Measurements from ENCODE around the gene AFTPH. TPM values are rescaled to one million over a fixed set of nuclear protein-coding genes. Genes with fewer than 3 reads are reported as not detected.

Gene AFTPH
- total and polyA plus RNA-seq, 9 of the 15 experiments (the other 6 are each of a cell fraction or from before 2014, with no cell fraction given): 8.0 to 26.2 (median 13.8) TPM

DNA sequence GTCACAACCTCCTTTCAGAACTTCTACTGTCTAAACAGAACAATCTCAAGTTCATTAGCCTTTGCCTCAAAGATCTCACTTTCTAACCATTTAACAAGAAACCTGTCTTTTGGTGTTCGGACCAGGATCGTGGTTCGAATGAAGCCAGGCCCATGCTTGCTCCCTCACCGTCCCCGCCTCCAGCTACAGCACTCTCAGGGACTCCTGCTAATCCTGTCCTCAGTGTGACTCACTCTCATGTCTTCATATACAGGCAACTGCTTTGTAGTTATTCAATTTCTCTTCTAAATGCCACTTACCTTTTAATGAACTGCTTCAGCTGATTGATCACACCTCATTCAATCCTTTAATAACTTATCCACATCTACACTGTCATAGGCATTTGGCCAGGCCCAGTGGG, 113.8 kb downstream of the AFTPH start (continued):
- TF ChIP-seq, protein P1, sequence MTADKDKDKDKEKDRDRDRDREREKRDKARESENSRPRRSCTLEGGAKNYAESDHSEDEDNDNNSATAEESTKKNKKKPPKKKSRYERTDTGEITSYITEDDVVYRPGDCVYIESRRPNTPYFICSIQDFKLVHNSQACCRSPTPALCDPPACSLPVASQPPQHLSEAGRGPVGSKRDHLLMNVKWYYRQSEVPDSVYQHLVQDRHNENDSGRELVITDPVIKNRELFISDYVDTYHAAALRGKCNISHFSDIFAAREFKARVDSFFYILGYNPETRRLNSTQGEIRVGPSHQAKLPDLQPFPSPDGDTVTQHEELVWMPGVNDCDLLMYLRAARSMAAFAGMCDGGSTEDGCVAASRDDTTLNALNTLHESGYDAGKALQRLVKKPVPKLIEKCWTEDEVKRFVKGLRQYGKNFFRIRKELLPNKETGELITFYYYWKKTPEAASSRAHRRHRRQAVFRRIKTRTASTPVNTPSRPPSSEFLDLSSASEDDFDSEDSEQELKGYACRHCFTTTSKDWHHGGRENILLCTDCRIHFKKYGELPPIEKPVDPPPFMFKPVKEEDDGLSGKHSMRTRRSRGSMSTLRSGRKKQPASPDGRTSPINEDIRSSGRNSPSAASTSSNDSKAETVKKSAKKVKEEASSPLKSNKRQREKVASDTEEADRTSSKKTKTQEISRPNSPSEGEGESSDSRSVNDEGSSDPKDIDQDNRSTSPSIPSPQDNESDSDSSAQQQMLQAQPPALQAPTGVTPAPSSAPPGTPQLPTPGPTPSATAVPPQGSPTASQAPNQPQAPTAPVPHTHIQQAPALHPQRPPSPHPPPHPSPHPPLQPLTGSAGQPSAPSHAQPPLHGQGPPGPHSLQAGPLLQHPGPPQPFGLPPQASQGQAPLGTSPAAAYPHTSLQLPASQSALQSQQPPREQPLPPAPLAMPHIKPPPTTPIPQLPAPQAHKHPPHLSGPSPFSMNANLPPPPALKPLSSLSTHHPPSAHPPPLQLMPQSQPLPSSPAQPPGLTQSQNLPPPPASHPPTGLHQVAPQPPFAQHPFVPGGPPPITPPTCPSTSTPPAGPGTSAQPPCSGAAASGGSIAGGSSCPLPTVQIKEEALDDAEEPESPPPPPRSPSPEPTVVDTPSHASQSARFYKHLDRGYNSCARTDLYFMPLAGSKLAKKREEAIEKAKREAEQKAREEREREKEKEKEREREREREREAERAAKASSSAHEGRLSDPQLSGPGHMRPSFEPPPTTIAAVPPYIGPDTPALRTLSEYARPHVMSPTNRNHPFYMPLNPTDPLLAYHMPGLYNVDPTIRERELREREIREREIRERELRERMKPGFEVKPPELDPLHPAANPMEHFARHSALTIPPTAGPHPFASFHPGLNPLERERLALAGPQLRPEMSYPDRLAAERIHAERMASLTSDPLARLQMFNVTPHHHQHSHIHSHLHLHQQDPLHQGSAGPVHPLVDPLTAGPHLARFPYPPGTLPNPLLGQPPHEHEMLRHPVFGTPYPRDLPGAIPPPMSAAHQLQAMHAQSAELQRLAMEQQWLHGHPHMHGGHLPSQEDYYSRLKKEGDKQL (CRISPR knock-in tag; IDR thresholded peaks at IDR 0.05; ENCODE audit: borderline replicate concordance): no peak
- TF ChIP-seq ADNP (tag; IDR thresholded peaks at IDR 0.05) (no peak), PHF20 (IDR thresholded peaks at IDR 0.05; ENCODE audit: partially characterized antibody) (no peak), FOSL1 (tag; conservative IDR thresholded peaks at IDR 0.05) (peak; percentile 67), ILK (tag; IDR thresholded peaks at IDR 0.05; ENCODE audit: borderline replicate concordance, low read depth) (no peak), JUND (IDR thresholded peaks at IDR 0.05; ENCODE audit: borderline replicate concordance, low read depth, low read length) (peak; percentile 54), JUND (tag; IDR thresholded peaks at IDR 0.05; ENCODE audit: borderline replicate concordance, low read depth, low read length) (peak; percentile 35; the same call in 1 of the 3 replicates), MCM3 (IDR thresholded peaks at IDR 0.05) (no peak), ZNF224 (CRISPR knock-in tag; IDR thresholded peaks at IDR 0.05) (no peak), CBX2 (IDR thresholded peaks at IDR 0.05; ENCODE audit: insufficient read depth, low read length, poor library complexity, severe bottlenecking) (no peak), POLR2AphosphoS5 (IDR thresholded peaks at IDR 0.05; ENCODE audit: control insufficient read depth, insufficient read depth, low read depth, low read length) (0 out of 2 replicates have a peak, but pooled peaks have one; percentile 16)
- TF ChIP-seq, protein P2, sequence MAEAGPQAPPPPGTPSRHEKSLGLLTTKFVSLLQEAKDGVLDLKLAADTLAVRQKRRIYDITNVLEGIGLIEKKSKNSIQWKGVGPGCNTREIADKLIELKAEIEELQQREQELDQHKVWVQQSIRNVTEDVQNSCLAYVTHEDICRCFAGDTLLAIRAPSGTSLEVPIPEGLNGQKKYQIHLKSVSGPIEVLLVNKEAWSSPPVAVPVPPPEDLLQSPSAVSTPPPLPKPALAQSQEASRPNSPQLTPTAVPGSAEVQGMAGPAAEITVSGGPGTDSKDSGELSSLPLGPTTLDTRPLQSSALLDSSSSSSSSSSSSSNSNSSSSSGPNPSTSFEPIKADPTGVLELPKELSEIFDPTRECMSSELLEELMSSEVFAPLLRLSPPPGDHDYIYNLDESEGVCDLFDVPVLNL (CRISPR knock-in tag; IDR thresholded peaks at IDR 0.05; ENCODE audit: low read depth): no peak
- TF ChIP-seq, protein P3, sequence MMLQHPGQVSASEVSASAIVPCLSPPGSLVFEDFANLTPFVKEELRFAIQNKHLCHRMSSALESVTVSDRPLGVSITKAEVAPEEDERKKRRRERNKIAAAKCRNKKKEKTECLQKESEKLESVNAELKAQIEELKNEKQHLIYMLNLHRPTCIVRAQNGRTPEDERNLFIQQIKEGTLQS (IDR thresholded peaks at IDR 0.05): peak; percentile 19; the same call in 1 of the 2 replicates
- TF ChIP-seq, protein P3 (CRISPR knock-in tag; conservative IDR thresholded peaks at IDR 0.05): no peak
- TF ChIP-seq, protein P4, sequence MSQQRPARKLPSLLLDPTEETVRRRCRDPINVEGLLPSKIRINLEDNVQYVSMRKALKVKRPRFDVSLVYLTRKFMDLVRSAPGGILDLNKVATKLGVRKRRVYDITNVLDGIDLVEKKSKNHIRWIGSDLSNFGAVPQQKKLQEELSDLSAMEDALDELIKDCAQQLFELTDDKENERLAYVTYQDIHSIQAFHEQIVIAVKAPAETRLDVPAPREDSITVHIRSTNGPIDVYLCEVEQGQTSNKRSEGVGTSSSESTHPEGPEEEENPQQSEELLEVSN (IDR thresholded peaks at IDR 0.05; ENCODE audit: borderline replicate concordance in 1 of 2, extremely low read depth in 1 of 2, insufficient read depth in 1 of 2, insufficient read length in 1 of 2, low read depth in 1 of 2, low read length in 1 of 2, poor library complexity in 1 of 2, severe bottlenecking in 1 of 2): peak in 1 of 2 experiments; percentile 21

Data from K562 (cell line).